ENCODE results near the gene PYGM. TPM values are rescaled to one million over a fixed set of nuclear protein-coding genes. Genes with fewer than 3 reads are reported as not detected.

PYGM gene
- total and polyA plus RNA-seq, 2 of the 13 experiments (the other 11 are each of a cell fraction or from before 2014, with no cell fraction given) = 0.11 to 0.12 TPM

DNA sequence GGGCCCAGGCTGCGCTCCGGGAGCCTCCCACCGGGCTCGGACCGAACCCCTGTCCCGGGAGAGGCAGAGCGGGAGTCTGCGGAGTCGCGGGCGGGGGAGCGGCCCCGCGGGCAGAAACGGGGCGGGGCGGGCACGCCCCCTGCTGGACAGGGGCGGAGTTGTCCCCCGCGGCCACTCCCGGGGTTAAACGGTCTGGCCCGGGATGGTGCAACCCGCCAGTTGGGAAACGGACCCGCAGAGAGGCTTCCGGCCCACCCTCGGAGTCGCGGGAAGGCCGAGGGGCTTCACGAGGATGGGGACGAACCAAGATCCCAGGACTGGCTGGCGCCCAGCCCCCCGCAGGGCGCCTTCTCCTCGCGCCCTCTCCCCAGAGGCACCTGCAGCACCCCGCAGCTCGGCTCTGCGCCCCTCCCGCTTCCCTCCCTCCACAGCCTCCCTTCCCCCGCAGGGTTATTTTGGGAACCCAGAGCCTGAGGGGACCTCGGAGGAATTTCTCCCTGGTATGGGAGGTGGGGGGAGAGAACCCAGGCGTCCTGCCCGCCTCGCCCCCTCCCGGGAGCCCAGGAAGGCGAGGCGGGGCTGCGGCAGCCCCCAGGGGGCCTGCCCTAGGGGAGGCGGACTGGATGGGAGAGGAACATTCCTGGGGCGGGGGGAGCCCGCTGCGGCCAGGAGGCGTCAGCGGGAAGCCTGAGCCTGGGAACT lies 16.7 kb downstream of the PYGM start (continued):
- TF ChIP-seq, protein P1, sequence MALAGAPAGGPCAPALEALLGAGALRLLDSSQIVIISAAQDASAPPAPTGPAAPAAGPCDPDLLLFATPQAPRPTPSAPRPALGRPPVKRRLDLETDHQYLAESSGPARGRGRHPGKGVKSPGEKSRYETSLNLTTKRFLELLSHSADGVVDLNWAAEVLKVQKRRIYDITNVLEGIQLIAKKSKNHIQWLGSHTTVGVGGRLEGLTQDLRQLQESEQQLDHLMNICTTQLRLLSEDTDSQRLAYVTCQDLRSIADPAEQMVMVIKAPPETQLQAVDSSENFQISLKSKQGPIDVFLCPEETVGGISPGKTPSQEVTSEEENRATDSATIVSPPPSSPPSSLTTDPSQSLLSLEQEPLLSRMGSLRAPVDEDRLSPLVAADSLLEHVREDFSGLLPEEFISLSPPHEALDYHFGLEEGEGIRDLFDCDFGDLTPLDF (CRISPR knock-in tag; IDR thresholded peaks at IDR 0.05) = 0 out of 2 replicates have a peak, but pooled peaks have one; percentile 39
- TF ChIP-seq, protein P2, sequence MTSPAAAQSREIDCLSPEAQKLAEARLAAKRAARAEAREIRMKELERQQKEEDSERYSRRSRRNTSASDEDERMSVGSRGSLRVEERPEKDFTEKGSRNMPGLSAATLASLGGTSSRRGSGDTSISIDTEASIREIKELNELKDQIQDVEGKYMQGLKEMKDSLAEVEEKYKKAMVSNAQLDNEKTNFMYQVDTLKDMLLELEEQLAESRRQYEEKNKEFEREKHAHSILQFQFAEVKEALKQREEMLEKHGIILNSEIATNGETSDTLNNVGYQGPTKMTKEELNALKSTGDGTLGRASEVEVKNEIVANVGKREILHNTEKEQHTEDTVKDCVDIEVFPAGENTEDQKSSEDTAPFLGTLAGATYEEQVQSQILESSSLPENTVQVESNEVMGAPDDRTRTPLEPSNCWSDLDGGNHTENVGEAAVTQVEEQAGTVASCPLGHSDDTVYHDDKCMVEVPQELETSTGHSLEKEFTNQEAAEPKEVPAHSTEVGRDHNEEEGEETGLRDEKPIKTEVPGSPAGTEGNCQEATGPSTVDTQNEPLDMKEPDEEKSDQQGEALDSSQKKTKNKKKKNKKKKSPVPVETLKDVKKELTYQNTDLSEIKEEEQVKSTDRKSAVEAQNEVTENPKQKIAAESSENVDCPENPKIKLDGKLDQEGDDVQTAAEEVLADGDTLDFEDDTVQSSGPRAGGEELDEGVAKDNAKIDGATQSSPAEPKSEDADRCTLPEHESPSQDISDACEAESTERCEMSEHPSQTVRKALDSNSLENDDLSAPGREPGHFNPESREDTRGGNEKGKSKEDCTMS (CRISPR knock-in tag; conservative IDR thresholded peaks at IDR 0.05) = no peak
- no peak for TF ChIP-seq ZNF850 (CRISPR knock-in tag; conservative IDR thresholded peaks at IDR 0.05)
- TF ChIP-seq ADNP (CRISPR knock-in tag; IDR thresholded peaks at IDR 0.05) = no peak
- no peak for TF ChIP-seq GATA4 (IDR thresholded peaks at IDR 0.05; ENCODE audit: borderline replicate concordance, low read depth)
- 0 out of 2 replicates have a peak, but pooled peaks have one; percentile 42 for TF ChIP-seq ETV5 (CRISPR knock-in tag; IDR thresholded peaks at IDR 0.05; ENCODE audit: borderline replicate concordance)
- no peak for TF ChIP-seq AHR (CRISPR knock-in tag; IDR thresholded peaks at IDR 0.05)
- no peak for TF ChIP-seq SOX5 (CRISPR knock-in tag; IDR thresholded peaks at IDR 0.05; ENCODE audit: borderline replicate concordance)
- no peak for TF ChIP-seq ETV6 (CRISPR knock-in tag; conservative IDR thresholded peaks at IDR 0.05)
- TF ChIP-seq TSC22D2 (CRISPR knock-in tag; IDR thresholded peaks at IDR 0.05; ENCODE audit: borderline replicate concordance) = no peak
- no peak for TF ChIP-seq ATAD3A (CRISPR knock-in tag; IDR thresholded peaks at IDR 0.05)
- TF ChIP-seq RARG (CRISPR knock-in tag; IDR thresholded peaks at IDR 0.05; ENCODE audit: low read depth) = no peak
- TF ChIP-seq ZNF747 (CRISPR knock-in tag; IDR thresholded peaks at IDR 0.05; ENCODE audit: borderline replicate concordance) = no peak
- TF ChIP-seq ZNF879 (CRISPR knock-in tag; IDR thresholded peaks at IDR 0.05) = no peak
- TF ChIP-seq, protein P3, sequence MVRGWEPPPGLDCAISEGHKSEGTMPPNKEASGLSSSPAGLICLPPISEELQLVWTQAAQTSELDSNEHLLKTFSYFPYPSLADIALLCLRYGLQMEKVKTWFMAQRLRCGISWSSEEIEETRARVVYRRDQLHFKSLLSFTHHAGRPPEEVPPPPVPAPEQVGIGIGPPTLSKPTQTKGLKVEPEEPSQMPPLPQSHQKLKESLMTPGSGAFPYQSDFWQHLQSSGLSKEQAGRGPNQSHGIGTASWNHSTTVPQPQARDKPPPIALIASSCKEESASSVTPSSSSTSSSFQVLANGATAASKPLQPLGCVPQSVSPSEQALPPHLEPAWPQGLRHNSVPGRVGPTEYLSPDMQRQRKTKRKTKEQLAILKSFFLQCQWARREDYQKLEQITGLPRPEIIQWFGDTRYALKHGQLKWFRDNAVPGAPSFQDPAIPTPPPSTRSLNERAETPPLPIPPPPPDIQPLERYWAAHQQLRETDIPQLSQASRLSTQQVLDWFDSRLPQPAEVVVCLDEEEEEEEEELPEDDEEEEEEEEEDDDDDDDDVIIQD (CRISPR knock-in tag; IDR thresholded peaks at IDR 0.05; ENCODE audit: low read depth) = no peak
- TF ChIP-seq HNRNPK (IDR thresholded peaks at IDR 0.05; ENCODE audit: low read depth, low read length, poor library complexity, severe bottlenecking) = peak; percentile 42
- TF ChIP-seq ZNF430 (CRISPR knock-in tag; IDR thresholded peaks at IDR 0.05) = no peak
- TF ChIP-seq NFATC3 (CRISPR knock-in tag; IDR thresholded peaks at IDR 0.05) = no peak
- no peak for TF ChIP-seq MIXL1 (CRISPR knock-in tag; IDR thresholded peaks at IDR 0.05)
- peak; percentile 43; the same call in 1 of the 2 replicates for TF ChIP-seq MEIS2 (CRISPR knock-in tag; IDR thresholded peaks at IDR 0.05)
- TF ChIP-seq NBN (conservative IDR thresholded peaks at IDR 0.05) = no peak
- TF ChIP-seq U2AF1 (optimal IDR thresholded peaks at IDR 0.05; ENCODE audit: low read depth, low read length) = no peak
- TF ChIP-seq DMAP1 (CRISPR knock-in tag; IDR thresholded peaks at IDR 0.05) = peak; percentile 38; the same call in 1 of the 2 replicates
- TF ChIP-seq, protein P4, sequence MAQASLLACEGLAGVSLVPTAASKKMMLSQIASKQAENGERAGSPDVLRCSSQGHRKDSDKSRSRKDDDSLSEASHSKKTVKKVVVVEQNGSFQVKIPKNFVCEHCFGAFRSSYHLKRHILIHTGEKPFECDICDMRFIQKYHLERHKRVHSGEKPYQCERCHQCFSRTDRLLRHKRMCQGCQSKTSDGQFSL (CRISPR knock-in tag; IDR thresholded peaks at IDR 0.05) = no peak
- peak; percentile 83 for TF ChIP-seq THAP11 (CRISPR knock-in tag; IDR thresholded peaks at IDR 0.05)

Data from HepG2 (cell line).